Measurements from ENCODE around the gene NFE2L1.

GRCh38 chr17:48028736-48029135, 19.4 kb upstream of the NFE2L1 start:
- TF ChIP-seq EZH2phosphoT487 (IDR thresholded peaks at IDR 0.05; ENCODE audit: insufficient read depth, low read depth), result no peak
- no peak for TF ChIP-seq EZH2 (IDR thresholded peaks at IDR 0.05; ENCODE audit: insufficient read depth, poor library complexity, severe bottlenecking)
